Activated naive CD8-positive, alpha-beta T cell treated with anti-CD3 and anti-CD28 coated beads, Interleukin-2, amount 10 ng/mL, durations not matched to agents 7 days and 5 days (primary cell): Measurements from ENCODE around the gene IFNA5. TPM values are rescaled to one million over a fixed set of nuclear protein-coding genes. Genes with fewer than 3 reads are reported as not detected.

Experiments used
- ATAC-seq: fragments of 150-1000 bp; cut with Tn5 transposase; one replicate; pipeline ENCODE4 v1.10.0; 2021; ENCODE audit warnings: low read depth, moderate library complexity
- POLR2A ChIA-PET: fragments of 350-600 bp; sonication (Branson Sonifier 250); formaldehyde crosslinking; loops from one replicate; lab custom pipeline; 2021; ENCODE audit warnings: antibody characterized with exemption; lab: Charles Lee
- DNase-seq: peaks from one replicate; pipeline ENCODE4 v3.0.0; 2021
- H3K27ac Mint-ChIP-seq: one replicate; pipeline ENCODE4 v1.8.0; 2022; ENCODE audit warnings: mild to moderate bottlenecking, mixed read lengths
- H3K27me3 Mint-ChIP-seq: one replicate; pipeline ENCODE4 v1.8.0; 2022; ENCODE audit warnings: mild to moderate bottlenecking, moderate library complexity, mixed read lengths
- H3K36me3 Mint-ChIP-seq: one replicate; pipeline ENCODE4 v1.8.0; 2021; ENCODE audit warnings: mild to moderate bottlenecking, mixed read lengths
- H3K4me1 Mint-ChIP-seq: one replicate; pipeline ENCODE4 v1.8.0; 2021; ENCODE audit warnings: mixed read lengths
- H3K4me3 Mint-ChIP-seq: one replicate; pipeline ENCODE4 v1.8.0; 2022; ENCODE audit warnings: mild to moderate bottlenecking, moderate library complexity, mixed read lengths
- H3K9me3 Mint-ChIP-seq: one replicate; pipeline ENCODE4 v1.8.0; 2021; ENCODE audit warnings: mixed read lengths
- total RNA-seq, 2 experiments: library from RNA; stranded (reverse); gene quantifications; one replicate each; pipeline ENCODE4 v1.2.3, GENCODE V29; 2021

The IFNA5 gene
- total RNA-seq, 2 experiments from 2014 or later, result 0.31 TPM; not detected in 1

DNA sequence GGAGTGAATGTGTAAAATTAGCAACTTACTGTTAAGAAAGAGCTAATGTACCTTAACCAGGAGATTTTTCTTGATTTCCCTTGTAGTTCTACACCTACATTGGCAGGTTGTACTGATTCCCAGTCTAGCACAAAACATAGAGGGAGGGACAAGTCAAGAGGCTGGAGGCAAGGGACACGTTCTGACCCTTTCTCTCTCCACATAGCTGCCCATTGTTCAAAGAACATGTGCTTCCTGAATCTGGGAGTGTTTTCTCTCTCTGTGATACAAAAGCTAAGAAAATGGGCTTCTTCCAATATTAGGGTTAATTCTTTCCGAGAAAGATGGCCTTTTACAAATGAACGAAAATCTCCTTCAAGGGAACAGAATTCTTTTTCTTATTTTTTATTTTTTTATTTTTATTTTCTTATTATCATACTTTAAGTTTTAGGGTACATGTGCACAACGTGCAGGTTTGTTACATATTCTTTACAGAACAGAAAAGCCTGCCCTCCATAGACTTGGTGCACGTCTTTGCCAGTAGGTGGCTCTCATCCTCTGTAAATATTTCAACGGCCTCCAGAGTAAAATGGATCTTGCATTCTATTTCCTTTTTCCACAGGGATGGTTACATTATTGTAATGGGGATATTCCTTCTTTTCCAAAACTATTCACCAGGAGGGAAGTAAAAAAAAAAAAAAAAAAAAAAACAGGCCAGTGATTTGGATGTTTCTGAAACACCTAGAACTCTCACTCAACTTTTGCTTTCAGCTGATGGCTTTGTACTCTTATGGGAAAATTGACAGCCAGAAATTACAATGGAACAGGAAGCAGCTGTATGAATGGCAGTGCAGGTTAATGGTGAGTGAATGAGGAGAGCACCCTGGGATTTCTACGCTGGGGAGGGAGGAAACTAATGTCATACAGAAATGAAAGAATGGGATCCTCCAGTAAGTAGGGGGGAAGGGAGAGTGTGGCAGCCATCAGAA is 13.1 kb upstream of the IFNA5 start:
- POLR2A ChIA-PET, result no interaction called here
- DNase-seq (no peak), ATAC-seq (peak; percentile 58)
- Mint-ChIP-seq H3K36me3 (peaks cover 4% of the 10 kb centered on the region), H3K27ac (no peak overlapping the region), H3K27me3 (peaks cover 13% of the 10 kb centered on the region), H3K9me3 (no peaks in the 10 kb centered on the region), H3K4me3 (no peak overlapping the region), H3K4me1 (peaks cover 3% of the 10 kb centered on the region)

DNA sequence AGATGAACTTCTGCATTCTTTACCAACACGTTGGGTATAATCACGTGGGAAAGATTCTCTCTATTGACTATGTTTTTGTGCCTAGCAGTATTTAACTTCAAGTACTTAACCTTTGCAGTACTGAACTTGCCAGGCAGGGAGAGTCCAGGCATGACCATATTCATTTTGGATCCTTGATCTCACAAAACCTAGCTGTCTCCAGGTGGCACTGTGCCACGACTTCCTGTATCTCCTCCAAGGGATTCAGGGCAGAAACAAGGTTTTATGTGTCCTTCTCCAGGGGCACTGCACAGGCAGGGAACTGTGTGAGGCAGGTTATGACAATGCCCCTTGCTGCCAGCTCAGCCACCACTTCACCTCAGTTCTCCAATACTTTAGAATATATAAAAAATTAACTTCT is 11.7 kb upstream of the IFNA5 start:
- H3K27ac Mint-ChIP-seq, result no peak overlapping the region

DNA sequence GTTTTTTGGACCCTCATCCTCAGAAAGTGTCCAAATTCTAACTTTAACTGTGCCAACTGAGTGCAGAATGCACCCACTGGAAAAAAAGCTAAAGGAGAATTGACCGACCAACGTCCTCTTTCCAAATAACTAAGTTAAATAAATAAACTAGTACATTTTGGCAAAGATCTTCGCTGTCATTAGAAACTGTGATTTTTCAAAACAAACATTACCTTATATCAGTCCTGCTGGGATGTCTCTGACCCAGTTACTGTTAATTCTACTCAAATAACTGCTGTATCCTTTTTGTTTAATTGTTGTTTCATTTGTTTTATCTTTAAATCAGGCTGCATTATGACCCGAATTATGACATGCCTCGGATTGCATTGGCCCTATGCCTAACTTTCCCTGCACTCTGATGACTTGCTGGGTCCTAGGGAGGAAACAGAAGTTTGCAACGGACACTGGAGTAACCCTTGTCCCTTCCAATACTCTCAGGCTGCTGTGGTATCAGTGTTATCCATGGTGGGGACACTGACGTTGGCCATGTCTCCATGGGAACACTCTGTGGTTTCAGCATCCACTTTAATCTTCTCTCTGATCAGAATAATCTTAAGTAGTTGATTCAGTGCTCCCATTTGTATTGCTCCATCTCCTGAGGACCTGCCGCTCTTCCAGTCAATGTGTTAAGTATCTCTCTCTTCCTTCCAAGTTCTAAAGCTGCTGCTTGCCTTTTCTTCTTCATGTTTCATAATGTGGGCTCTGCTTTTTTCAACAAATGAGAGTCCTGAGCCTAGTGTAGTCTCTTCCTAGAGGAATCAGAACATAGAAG is 11.1 kb upstream of the IFNA5 start:
- DNase-seq (no peak), ATAC-seq (no peak)
- Mint-ChIP-seq H3K4me1 (peaks cover 4% of the 10 kb centered on the region), H3K27ac (no peak overlapping the region), H3K4me3 (no peak overlapping the region), H3K36me3 (no peaks in the 10 kb centered on the region), H3K9me3 (no peaks in the 10 kb centered on the region), H3K27me3 (peaks cover 16% of the 10 kb centered on the region)
- POLR2A ChIA-PET, result no interaction called here

More for the DNA sequence above, 11.7 kb upstream of the IFNA5 start:
- POLR2A ChIA-PET, result no interaction called here
- ATAC-seq (no peak), DNase-seq (no peak)
- H3K27me3 Mint-ChIP-seq, result peaks cover 14% of the 10 kb centered on the region
- H3K9me3 Mint-ChIP-seq, result no peaks in the 10 kb centered on the region
- H3K4me1 Mint-ChIP-seq, result peaks cover 3% of the 10 kb centered on the region
- H3K36me3 Mint-ChIP-seq, result no peaks in the 10 kb centered on the region
- no peak overlapping the region for H3K4me3 Mint-ChIP-seq

DNA sequence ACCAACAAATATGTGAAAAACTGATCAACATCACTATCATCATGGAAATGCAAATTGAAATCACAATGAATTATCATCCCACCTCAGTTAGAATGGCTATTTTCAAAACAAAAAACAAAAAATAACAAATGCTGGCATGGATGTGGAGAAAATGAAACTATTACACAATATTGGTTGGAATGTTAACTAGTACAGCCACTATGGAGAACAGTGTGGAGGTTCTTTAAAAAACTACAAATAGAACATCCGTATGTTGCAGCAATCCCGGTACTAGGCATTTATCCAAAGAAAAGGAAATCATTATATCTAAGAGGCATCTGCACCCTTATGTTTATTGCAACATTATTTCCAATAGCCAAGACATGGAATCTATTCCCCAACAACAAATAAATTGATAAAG is 9.0 kb upstream of the IFNA5 start:
- peaks cover 26% of the 10 kb centered on the region for H3K27me3 Mint-ChIP-seq
- DNase-seq (no peak), ATAC-seq (no peak)
- H3K4me1 Mint-ChIP-seq, result peaks cover 4% of the 10 kb centered on the region
- POLR2A ChIA-PET, result no interaction called here
- H3K36me3 Mint-ChIP-seq, result no peaks in the 10 kb centered on the region
- no peak overlapping the region for H3K4me3 Mint-ChIP-seq
- no peak overlapping the region for H3K27ac Mint-ChIP-seq
- no peaks in the 10 kb centered on the region for H3K9me3 Mint-ChIP-seq

DNA sequence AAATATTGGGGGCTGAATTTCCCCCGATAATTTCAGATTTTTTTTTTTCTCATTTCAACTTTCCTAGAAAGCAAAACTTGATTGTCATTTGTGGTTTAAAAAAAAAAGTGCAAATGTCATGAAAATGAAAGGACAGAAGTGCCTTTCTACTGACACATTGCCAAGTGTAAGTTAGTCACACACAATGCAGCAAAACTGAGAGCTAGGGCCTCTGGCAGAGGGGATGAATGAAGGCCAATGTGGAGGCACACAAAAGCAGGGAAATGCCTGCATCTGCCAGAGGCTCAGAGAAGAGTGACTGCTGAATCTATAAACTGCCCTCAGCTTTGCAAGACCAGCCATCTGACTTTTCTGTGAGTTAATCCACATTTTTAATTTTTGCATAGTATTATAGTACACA is 6.8 kb upstream of the IFNA5 start:
- Mint-ChIP-seq H3K27me3 (peaks cover 35% of the 10 kb centered on the region), H3K4me3 (no peak overlapping the region), H3K27ac (no peak overlapping the region), H3K9me3 (no peaks in the 10 kb centered on the region), H3K4me1 (peaks cover 1% of the 10 kb centered on the region), H3K36me3 (no peaks in the 10 kb centered on the region)
- ATAC-seq (no peak), DNase-seq (no peak)
- POLR2A ChIA-PET, result no interaction called here

DNA sequence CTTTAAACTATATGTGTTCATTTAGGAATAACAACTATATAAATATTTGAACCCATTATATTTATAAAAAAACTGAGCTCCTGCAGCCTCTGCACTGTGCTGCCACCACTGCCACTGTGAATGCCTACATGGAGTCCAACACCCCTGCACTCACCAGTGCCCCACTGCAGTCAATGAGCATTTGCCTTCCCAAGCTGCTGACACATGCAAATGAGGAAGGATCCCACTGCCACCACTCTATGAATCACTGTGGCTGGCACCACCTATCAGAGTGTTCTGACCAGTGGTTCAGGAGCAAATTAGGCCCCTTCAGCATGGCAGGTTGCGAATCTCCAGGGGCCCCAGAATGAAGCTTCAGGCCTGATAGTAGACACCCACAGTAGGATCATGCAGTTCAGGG is 9.1 kb downstream of the IFNA5 start:
- POLR2A ChIA-PET, result no interaction called here

DNA sequence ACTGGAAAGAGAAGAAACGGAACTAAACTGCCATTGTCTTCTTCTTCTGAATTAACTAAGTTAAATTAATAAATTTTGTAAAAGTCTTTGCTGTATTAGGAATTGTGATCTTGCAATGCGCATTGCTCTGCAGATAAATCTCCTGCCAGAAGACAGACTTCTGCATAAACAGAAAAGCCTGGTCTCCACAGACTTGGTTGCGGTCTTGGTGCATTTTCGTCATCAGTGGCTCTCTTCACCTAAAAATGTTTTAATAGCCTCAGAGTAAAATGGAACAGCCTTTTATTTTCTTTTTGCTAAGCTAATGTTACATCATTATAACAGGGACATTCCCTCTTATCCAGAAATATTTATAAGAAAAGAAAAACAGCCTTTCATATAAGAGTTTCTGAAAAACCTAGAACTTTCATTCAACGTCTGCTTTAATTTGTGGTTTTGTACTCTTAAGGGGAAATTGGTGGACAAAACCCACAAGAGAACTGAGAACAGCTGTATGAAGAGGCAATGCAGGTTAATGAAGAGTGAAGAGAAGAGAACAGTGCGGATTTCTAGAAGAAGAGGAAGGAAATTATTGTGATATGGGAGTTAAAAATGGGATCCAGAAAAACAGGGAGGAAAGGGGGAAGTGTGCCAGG is 10.1 kb downstream of the IFNA5 start:
- H3K27ac Mint-ChIP-seq, result no peak overlapping the region
- peak overlapping the region; percentile 41 for H3K4me3 Mint-ChIP-seq
- H3K4me1 Mint-ChIP-seq, result peaks cover 5% of the 10 kb centered on the region
- no peaks in the 10 kb centered on the region for H3K36me3 Mint-ChIP-seq
- POLR2A ChIA-PET, result no interaction called here
- H3K27me3 Mint-ChIP-seq, result peaks cover 34% of the 10 kb centered on the region
- DNase-seq, result no peak
- peaks cover 1% of the 10 kb centered on the region for H3K9me3 Mint-ChIP-seq
- ATAC-seq, result peak; percentile 45

More for the DNA sequence above, 9.1 kb downstream of the IFNA5 start:
- peaks cover 1% of the 10 kb centered on the region for H3K9me3 Mint-ChIP-seq
- ATAC-seq (no peak), DNase-seq (no peak)
- no peaks in the 10 kb centered on the region for H3K36me3 Mint-ChIP-seq
- peaks cover 5% of the 10 kb centered on the region for H3K4me1 Mint-ChIP-seq
- no peak overlapping the region for H3K27ac Mint-ChIP-seq
- H3K27me3 Mint-ChIP-seq, result peaks cover 35% of the 10 kb centered on the region
- no peak overlapping the region for H3K4me3 Mint-ChIP-seq

DNA sequence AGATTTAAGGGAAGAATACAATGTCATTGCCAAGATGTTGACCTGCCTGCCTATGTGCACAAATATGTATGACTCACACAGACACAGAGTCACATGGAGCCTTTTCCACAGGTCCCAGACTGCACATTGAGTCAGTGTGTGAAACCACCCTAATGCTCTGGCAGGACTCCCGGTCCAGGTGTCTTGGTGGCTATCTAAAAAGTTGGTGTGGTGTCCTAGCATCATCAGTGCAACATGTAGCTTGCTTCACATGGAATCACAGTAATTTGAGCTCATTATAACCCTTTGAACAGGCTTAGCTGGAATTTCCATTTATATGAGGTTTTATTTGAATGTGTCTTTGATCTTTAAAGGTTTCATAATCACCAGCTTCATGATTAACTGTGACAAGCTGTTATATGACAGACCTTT is 10.7 kb downstream of the IFNA5 start:
- POLR2A ChIA-PET, result no interaction called here
- no peak overlapping the region for H3K27ac Mint-ChIP-seq
- H3K4me3 Mint-ChIP-seq, result no peak overlapping the region
- H3K36me3 Mint-ChIP-seq, result no peaks in the 10 kb centered on the region
- peaks cover 27% of the 10 kb centered on the region for H3K27me3 Mint-ChIP-seq
- DNase-seq (no peak), ATAC-seq (peak; percentile 33)
- peaks cover 5% of the 10 kb centered on the region for H3K4me1 Mint-ChIP-seq
- H3K9me3 Mint-ChIP-seq, result peaks cover 1% of the 10 kb centered on the region

DNA sequence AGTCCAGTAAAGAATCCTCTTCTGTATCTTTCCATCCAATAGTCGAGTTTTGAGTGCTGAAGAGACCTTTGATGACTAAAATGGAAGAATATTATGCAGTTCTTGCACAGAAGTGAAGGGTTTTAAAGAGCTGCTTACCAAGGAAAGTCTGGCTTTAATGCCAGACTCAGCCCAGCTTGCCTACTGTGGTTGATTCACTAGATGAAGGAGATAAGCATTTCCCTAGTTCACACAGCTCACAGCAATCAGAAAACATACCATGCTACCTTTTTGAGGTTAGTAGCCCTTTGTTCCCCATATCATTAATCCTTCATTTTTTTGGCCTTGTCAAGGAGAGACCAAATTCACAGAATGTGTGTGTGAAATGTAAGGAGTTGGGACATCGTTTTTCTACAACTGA is 15.3 kb downstream of the IFNA5 start:
- Mint-ChIP-seq H3K4me3 (no peak overlapping the region), H3K9me3 (no peaks in the 10 kb centered on the region), H3K27ac (no peak overlapping the region), H3K27me3 (peaks cover 43% of the 10 kb centered on the region), H3K4me1 (peaks cover 1% of the 10 kb centered on the region), H3K36me3 (no peaks in the 10 kb centered on the region)
- DNase-seq, result no peak
- POLR2A ChIA-PET, result no interaction called here
- no peak for ATAC-seq

DNA sequence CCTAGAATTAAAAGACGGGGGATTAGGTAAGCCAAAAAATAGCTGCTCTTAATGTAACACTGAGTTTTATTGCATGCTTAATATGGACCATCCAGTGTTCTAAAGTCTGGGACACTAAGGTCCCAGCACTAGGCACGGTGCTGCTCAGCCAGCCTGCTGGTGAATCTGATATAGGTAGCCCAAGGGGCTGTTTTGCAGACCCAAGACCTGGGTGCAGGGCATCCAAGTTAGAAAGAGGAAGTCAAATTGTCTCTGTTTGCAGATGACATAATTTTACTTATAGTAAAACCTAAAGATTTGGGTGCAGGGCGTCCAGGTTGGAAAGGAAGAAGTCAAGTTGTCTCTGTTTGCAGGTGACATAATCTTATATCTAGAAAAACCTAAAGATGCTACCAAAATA is 17.8 kb downstream of the IFNA5 start:
- ATAC-seq (no peak), DNase-seq (no peak)
- Mint-ChIP-seq H3K27me3 (peaks cover 32% of the 10 kb centered on the region), H3K4me3 (no peak overlapping the region), H3K4me1 (no peaks in the 10 kb centered on the region), H3K36me3 (no peaks in the 10 kb centered on the region), H3K9me3 (no peaks in the 10 kb centered on the region), H3K27ac (no peak overlapping the region)
- POLR2A ChIA-PET, result no interaction called here

DNA sequence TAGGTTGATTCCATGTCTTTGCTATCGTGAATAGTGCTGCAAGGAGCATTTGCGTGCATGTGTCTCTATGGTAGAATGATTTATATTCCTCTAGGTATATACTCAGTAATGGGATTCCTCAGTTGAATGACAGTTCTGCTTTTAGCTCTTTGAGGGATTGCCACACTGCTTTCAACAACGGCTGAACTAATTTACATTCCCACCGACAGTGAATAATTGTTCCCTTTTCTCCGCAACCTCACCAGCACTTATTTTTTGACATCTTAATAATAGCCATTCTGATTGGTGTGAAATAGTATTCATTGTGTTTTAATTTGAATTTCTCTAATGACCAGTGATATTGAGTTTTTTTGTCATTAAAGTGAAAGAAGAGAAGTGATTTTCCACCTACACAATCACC is 18.5 kb downstream of the IFNA5 start:
- no peak overlapping the region for H3K4me3 Mint-ChIP-seq
- no peaks in the 10 kb centered on the region for H3K36me3 Mint-ChIP-seq
- H3K27me3 Mint-ChIP-seq, result peaks cover 34% of the 10 kb centered on the region
- no peaks in the 10 kb centered on the region for H3K9me3 Mint-ChIP-seq
- no peak overlapping the region for H3K27ac Mint-ChIP-seq
- no peak for ATAC-seq
- no peaks in the 10 kb centered on the region for H3K4me1 Mint-ChIP-seq
- no peak for DNase-seq
- POLR2A ChIA-PET, result no interaction called here

DNA sequence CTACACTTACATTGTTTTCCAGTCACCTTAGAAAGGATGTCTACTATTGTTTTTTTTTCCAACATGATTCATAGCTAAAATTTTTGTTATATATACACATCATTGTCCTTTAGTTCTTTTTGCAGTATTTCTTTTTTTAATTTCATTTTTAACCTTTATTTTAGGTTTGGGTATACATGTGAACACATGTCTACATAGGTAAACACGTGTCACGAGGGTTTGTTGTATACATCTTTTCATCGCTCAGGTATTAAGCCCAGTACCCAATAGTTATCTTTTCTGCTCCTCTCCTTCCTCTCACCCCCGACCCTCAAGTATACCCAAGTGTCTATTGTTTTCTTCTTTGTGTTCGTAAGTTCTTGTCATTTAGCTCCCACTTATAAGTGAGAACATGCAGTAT is 19.0 kb downstream of the IFNA5 start:
- H3K4me1 Mint-ChIP-seq, result no peaks in the 10 kb centered on the region

DNA sequence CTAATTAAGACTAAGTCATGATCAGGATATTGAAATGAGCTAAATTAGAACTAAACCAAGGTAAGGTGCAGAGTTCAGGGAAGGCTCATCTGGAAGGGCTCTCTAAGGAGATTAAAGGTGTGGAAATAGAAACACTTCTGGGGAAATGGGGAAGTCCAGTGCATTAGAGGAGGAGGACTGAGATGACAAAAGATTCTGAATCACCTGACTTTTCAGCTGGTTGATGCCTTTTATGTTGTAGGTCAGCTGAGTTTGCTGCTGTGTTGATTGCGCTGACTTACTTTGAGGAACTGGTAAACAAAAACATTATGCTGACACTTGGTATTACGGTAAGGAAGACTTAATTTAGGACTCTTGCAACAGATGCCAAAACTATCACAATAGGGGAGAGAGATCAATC is 23.8 kb downstream of the IFNA5 start:
- POLR2A ChIA-PET, result no interaction called here
- Mint-ChIP-seq H3K27ac (no peak overlapping the region), H3K36me3 (no peaks in the 10 kb centered on the region), H3K27me3 (peaks cover 40% of the 10 kb centered on the region), H3K9me3 (no peaks in the 10 kb centered on the region), H3K4me3 (no peak overlapping the region), H3K4me1 (no peaks in the 10 kb centered on the region)
- ATAC-seq (no peak), DNase-seq (no peak)

More for the DNA sequence above, 19.0 kb downstream of the IFNA5 start:
- H3K27me3 Mint-ChIP-seq, result peaks cover 39% of the 10 kb centered on the region
- no peak overlapping the region for H3K27ac Mint-ChIP-seq
- DNase-seq (no peak), ATAC-seq (no peak)
- no peak overlapping the region for H3K4me3 Mint-ChIP-seq
- no peaks in the 10 kb centered on the region for H3K36me3 Mint-ChIP-seq
- POLR2A ChIA-PET, result no interaction called here
- no peaks in the 10 kb centered on the region for H3K9me3 Mint-ChIP-seq
